ENCODE measurements around the gene CCDC197.
A peak's percentile ranks its signal among the peaks of the same experiment; 100 is the strongest.

The CCDC197 gene

DNA sequence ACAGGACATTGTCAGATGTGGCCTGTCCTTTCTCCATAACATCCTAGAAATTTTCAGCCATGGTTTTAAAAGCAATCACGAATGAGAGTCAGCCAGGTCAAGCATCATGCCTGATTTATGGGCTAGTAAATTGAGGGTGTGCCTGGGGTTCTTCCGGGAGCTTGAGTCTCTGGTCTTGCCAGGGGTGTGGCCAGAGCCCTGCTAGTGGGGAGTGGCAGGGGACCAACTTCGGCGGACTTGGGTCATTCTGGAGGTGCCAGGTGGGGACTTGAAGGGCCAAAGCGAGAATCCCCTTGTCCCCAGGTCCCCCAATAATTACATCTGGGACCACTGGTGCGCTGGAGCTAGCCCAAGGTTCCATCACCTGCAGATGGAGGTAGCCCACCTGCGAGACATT is 34.8 kb downstream of the CCDC197 start (continued):
- TF ChIP-seq, protein P1, sequence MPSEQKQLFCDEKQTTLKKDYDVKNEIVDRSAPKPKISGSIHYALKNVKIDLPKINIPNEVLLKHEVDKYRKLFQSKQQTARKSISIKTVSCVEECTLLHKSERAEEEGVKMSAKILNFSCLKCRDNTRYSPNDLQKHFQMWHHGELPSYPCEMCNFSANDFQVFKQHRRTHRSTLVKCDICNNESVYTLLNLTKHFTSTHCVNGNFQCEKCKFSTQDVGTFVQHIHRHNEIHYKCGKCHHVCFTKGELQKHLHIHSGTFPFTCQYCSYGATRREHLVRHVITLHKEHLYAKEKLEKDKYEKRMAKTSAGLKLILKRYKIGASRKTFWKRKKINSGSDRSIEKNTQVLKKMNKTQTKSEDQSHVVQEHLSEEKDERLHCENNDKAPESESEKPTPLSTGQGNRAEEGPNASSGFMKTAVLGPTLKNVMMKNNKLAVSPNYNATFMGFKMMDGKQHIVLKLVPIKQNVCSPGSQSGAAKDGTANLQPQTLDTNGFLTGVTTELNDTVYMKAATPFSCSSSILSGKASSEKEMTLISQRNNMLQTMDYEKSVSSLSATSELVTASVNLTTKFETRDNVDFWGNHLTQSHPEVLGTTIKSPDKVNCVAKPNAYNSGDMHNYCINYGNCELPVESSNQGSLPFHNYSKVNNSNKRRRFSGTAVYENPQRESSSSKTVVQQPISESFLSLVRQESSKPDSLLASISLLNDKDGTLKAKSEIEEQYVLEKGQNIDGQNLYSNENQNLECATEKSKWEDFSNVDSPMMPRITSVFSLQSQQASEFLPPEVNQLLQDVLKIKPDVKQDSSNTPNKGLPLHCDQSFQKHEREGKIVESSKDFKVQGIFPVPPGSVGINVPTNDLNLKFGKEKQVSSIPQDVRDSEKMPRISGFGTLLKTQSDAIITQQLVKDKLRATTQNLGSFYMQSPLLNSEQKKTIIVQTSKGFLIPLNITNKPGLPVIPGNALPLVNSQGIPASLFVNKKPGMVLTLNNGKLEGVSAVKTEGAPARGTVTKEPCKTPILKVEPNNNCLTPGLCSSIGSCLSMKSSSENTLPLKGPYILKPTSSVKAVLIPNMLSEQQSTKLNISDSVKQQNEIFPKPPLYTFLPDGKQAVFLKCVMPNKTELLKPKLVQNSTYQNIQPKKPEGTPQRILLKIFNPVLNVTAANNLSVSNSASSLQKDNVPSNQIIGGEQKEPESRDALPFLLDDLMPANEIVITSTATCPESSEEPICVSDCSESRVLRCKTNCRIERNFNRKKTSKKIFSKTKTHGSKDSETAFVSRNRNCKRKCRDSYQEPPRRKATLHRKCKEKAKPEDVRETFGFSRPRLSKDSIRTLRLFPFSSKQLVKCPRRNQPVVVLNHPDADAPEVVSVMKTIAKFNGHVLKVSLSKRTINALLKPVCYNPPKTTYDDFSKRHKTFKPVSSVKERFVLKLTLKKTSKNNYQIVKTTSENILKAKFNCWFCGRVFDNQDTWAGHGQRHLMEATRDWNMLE (tag by site-specific recombination; conservative IDR thresholded peaks at IDR 0.05; ENCODE audit: low read depth) = no peak
- no peak for TF ChIP-seq ZNF37A (tag by site-specific recombination; IDR thresholded peaks at IDR 0.05)

DNA sequence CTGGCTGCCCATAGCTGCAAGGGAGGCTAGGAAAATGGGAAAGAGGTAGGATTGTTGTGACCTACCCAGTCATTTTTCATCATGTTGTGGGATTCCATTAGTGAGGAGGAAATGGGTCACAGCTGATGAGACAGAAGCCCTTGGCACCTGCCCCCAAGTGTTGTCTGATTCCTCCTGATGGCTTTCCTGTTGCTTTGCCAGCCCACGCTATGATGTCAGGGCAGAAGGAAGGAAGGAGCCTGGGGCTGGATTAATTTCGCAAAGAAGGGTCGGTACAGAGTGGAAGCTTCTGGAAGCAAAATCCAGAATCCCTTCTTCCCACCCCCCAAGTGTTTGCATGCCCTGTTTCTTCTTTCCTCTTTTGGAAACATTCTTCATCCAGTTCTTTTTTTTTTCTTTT is 37.8 kb downstream of the CCDC197 start:
- CTCF ChIA-PET = interaction anchor here (0.6 to 3.6 kb wide), 10 partner anchors 14 to 186 kb away, joined by 3 to 46 read pairs (median 6); no protein-coding TSS in a partner anchor
- TF ChIP-seq ZNF654 (tag by site-specific recombination; IDR thresholded peaks at IDR 0.05; ENCODE audit: low read depth) (no peak), RBAK (tag by site-specific recombination; IDR thresholded peaks at IDR 0.05) (no peak)
- Histone ChIP-seq H3K36me3 (ENCODE audit: control insufficient read depth in 2 of 2, insufficient read depth in 1 of 2, low read length in 2 of 2) (peaks cover 0 to 10% of the 10 kb centered on the region in 2 experiments; a peak in 1 of 3 replicates), H3K27ac (ENCODE audit: extremely low read depth, low read depth, low read length) (no peak overlapping the region), H3K9me3 (ENCODE audit: control insufficient read depth, insufficient read depth, low read depth, low read length) (no peaks in the 10 kb centered on the region), H3K4me3 (ENCODE audit: low read depth, low read length) (no peak overlapping the region), H3K4me1 (ENCODE audit: control insufficient read depth, insufficient read depth, low read length) (no peaks in the 10 kb centered on the region)
- POLR2A ChIA-PET = interaction anchor here (0.7 kb wide), 2 partner anchors 93 to 97 kb away, joined by 5 to 8 read pairs; no protein-coding TSS in a partner anchor

DNA sequence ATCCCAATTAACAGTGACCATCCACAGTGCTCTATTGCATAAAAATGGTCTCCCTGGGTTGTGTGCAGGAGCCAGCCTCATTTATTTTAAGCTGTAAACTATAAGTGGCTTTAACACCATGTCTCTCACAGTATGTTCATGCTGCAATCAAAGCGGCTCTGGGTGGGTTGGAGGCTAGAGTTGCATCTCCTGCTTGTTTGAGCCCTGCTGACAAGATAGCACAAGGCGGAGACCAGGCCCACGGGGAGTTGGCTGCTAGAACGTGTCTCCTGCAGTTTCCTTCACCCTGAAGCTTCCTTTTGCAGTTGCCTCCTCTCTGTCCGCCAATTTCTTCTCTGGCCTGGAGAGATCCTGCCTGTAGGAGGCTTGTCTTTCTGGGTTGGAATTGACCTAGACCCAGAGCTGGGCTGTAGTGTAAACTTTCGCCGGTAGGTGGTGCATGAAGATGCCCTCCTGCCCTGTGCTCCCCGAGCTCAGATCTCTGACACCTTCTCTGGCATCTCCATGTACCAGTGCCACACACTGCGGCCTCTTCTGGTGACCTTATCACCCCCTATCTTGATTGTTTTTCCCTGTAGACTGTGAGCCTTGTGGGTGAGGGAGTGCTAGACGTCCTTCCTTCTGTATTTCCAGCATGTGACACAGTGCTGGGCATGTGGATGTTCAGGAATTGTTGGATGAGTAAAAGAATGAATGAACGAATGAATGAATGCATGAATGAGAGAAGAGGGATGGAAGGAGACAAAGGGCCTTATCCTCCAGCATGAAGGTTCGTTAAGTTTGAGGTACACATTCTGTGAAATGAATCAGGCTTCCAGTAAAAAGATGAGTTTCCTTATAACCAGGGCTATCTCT is 39.4 kb downstream of the CCDC197 start:
- Histone ChIP-seq H3K36me3 (ENCODE audit: control insufficient read depth in 2 of 2, insufficient read depth in 1 of 2, low read length in 2 of 2) (peaks cover 0 to 15% of the 10 kb centered on the region in 2 experiments; a peak in 1 of 3 replicates), H3K4me3 (ENCODE audit: low read depth, low read length) (no peak overlapping the region), H3K4me1 (ENCODE audit: control insufficient read depth, insufficient read depth, low read length) (no peaks in the 10 kb centered on the region), H3K9me3 (ENCODE audit: control insufficient read depth, insufficient read depth, low read depth, low read length) (no peaks in the 10 kb centered on the region), H3K27ac (ENCODE audit: extremely low read depth, low read depth, low read length) (no peak overlapping the region)
- ChIA-PET CTCF (interaction anchor here (0.6 to 3.6 kb wide), 37 partner anchors 8 to 496 kb away, joined by 3 to 46 read pairs (median 6); partner anchors contain the start of genes DDX24, IFI27L1 and OTUB2), POLR2A (interaction anchor here (0.9 kb wide), 1 partner anchor 44 kb away, joined by 5 read pairs; the partner anchor contains the start of genes DDX24 and IFI27L1)
- TF ChIP-seq ZNF140 (tag by site-specific recombination; IDR thresholded peaks at IDR 0.05) = no peak
- 0 out of 2 replicates have a peak, but pooled peaks have one; percentile 16 for TF ChIP-seq ZNF366 (tag by site-specific recombination; conservative IDR thresholded peaks at IDR 0.05)
- peak; percentile 56 for TF ChIP-seq ZNF654 (tag by site-specific recombination; IDR thresholded peaks at IDR 0.05; ENCODE audit: low read depth)
- TF ChIP-seq GLIS1 (tag by site-specific recombination; IDR thresholded peaks at IDR 0.05) = 0 out of 2 replicates have a peak, but pooled peaks have one; percentile 12
- 0 out of 2 replicates have a peak, but pooled peaks have one; percentile 27 for TF ChIP-seq ZNF2 (tag by site-specific recombination; IDR thresholded peaks at IDR 0.05)
- TF ChIP-seq ZBTB17 (tag by site-specific recombination; IDR thresholded peaks at IDR 0.05) = peak; percentile 85
- TF ChIP-seq ZNF24 (tag by site-specific recombination; IDR thresholded peaks at IDR 0.05) = peak; percentile 70; the same call in 1 of the 2 replicates
- TF ChIP-seq KLF1 (tag by site-specific recombination; IDR thresholded peaks at IDR 0.05) = no peak
- TF ChIP-seq ZNF292 (tag by site-specific recombination; IDR thresholded peaks at IDR 0.05; ENCODE audit: borderline replicate concordance, low read depth) = no peak
- TF ChIP-seq, protein P2, sequence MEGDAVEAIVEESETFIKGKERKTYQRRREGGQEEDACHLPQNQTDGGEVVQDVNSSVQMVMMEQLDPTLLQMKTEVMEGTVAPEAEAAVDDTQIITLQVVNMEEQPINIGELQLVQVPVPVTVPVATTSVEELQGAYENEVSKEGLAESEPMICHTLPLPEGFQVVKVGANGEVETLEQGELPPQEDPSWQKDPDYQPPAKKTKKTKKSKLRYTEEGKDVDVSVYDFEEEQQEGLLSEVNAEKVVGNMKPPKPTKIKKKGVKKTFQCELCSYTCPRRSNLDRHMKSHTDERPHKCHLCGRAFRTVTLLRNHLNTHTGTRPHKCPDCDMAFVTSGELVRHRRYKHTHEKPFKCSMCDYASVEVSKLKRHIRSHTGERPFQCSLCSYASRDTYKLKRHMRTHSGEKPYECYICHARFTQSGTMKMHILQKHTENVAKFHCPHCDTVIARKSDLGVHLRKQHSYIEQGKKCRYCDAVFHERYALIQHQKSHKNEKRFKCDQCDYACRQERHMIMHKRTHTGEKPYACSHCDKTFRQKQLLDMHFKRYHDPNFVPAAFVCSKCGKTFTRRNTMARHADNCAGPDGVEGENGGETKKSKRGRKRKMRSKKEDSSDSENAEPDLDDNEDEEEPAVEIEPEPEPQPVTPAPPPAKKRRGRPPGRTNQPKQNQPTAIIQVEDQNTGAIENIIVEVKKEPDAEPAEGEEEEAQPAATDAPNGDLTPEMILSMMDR (tag by site-specific recombination; IDR thresholded peaks at IDR 0.05) = peak; percentile 69
- TF ChIP-seq ZNF600 (tag by site-specific recombination; IDR thresholded peaks at IDR 0.05) = peak; percentile 69
- TF ChIP-seq ZIC2 (tag by site-specific recombination; IDR thresholded peaks at IDR 0.05) = peak; percentile 81
